ENCODE measurements around the gene NCR1.
"Not testable (repeated sequence)": the region's sequence is repeated elsewhere in the genome, so short reads cannot be mapped to it uniquely, and the experiment has no call there.

DNA sequence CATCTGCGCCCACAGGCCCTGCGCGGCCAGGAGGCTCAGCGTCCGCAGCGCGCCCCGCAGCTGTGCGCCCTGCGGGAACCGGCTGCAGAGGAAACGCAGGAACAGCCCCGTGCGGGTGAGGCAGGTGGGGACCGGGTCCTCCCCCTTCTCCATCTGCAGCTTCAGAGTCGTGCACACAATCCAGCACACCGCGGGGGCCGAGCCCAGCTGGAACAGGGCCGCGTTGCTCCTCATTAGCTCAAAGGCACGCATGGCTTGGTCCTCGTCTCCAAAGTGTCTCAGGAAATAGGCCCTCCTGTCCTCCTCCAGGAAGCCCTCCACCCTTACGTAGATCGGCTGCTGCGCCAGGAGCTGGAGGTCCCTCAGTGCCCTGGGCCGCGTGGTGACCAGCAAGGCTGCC lies 33.6 kb downstream of the NCR1 start:
- TF ChIP-seq, protein P1, sequence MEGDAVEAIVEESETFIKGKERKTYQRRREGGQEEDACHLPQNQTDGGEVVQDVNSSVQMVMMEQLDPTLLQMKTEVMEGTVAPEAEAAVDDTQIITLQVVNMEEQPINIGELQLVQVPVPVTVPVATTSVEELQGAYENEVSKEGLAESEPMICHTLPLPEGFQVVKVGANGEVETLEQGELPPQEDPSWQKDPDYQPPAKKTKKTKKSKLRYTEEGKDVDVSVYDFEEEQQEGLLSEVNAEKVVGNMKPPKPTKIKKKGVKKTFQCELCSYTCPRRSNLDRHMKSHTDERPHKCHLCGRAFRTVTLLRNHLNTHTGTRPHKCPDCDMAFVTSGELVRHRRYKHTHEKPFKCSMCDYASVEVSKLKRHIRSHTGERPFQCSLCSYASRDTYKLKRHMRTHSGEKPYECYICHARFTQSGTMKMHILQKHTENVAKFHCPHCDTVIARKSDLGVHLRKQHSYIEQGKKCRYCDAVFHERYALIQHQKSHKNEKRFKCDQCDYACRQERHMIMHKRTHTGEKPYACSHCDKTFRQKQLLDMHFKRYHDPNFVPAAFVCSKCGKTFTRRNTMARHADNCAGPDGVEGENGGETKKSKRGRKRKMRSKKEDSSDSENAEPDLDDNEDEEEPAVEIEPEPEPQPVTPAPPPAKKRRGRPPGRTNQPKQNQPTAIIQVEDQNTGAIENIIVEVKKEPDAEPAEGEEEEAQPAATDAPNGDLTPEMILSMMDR (IDR thresholded peaks at IDR 0.05), result not testable (repeated sequence)
- not testable (repeated sequence) for TF ChIP-seq EZH2 (IDR thresholded peaks at IDR 0.05; ENCODE audit: borderline replicate concordance, insufficient read depth, low read depth, low read length, poor library complexity, severe bottlenecking)

All from B cell (primary cell).